COLO829 (cell line): ENCODE measurements around the gene HABP4.

ENCODE experiments used
- DNase-seq: peaks from one replicate; pipeline ENCODE4 v3.0.0; 2012; ENCODE audit warnings: low spot score

Gene HABP4, protein sequence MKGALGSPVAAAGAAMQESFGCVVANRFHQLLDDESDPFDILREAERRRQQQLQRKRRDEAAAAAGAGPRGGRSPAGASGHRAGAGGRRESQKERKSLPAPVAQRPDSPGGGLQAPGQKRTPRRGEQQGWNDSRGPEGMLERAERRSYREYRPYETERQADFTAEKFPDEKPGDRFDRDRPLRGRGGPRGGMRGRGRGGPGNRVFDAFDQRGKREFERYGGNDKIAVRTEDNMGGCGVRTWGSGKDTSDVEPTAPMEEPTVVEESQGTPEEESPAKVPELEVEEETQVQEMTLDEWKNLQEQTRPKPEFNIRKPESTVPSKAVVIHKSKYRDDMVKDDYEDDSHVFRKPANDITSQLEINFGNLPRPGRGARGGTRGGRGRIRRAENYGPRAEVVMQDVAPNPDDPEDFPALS

GRCh38 chr9:96449845-96450612 lies at the start of gene HABP4:
HABP4 (plus strand) TSS chr9:96450169; CDS start chr9:96450280, 111 bp downstream.
- peak; percentile 98 for DNase-seq

DNA sequence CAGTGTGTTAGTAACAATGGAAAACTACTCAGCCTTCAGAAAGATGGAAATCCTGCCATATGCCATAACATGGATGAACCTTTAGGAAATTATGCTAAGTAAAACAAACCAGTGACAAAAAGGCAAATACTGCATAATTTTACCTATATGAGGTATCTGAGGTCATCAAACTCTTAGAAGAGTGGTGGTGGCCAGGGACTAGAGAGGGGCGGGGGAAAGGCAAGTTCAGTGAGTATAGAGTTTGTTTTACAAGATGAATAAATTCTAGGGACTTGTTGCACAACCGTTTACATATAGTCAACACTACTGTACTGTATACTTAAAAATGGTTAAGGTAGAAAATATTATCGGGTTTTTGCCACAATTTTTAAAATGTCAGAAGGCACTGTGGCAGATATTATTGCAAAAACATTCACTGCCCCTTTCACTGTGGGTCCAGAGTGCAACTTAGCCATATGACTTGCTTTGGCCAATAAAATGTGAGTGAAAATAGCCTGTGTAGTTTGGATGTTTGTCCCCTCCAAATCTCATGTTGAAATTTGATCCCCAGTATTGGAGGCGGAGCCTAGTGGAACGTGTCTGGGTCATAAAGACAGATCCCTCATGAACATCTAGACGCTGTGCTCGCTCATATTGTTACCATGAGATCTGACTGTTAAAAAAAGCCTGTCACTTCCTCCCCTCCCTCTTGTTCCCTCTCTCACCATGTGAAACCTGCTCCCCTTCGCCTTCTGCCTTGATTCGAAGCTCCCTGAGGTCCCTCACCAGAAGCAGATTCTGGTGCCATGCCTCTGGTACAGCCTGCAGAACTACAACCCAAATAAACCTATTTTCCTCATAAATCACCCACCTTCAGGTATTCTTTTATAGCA lies 41.3 kb upstream of the HABP4 start:
- no peak for DNase-seq

- no peak for DNase-seq
Measured at GRCh38 chr9:96411129-96411838, 38.7 kb upstream of the HABP4 start.

DNA sequence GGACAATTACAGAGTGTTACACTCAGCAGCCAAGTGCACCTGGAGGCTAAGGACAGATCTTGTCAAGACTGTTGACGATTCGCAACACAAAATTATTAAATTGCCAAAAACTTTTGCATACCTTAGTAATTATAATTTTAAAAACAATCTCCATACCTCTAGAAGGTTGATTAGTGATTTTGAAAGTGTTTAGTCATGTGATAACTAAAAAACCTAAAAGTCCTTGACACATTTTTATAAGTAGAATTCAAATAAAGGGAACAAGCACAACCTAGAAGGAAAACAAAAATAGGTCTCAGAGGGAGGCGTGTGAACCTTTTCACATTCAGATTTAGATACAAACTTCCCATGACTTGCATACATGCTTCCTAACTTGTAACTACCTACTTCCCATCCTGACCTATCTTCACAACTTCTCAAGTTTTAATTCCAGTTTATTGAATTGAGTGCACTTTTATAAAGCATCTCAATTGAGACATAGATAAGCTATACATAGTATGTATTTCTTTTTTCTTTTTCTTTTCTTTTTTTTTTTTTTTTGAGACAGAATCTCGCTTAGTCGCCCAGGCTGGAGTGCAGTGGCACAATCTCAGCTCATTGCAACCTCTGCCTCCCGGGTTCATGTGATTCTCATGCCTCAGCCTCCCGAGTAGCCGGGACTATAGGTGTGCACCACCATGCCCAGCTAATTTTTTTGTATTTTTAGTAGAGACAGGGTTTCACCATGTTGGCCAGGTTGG lies 37.6 kb upstream of the HABP4 start:
- no peak for DNase-seq

- no peak for DNase-seq
Measured at GRCh38 chr9:96413302-96414221, 36.4 kb upstream of the HABP4 start.

DNA sequence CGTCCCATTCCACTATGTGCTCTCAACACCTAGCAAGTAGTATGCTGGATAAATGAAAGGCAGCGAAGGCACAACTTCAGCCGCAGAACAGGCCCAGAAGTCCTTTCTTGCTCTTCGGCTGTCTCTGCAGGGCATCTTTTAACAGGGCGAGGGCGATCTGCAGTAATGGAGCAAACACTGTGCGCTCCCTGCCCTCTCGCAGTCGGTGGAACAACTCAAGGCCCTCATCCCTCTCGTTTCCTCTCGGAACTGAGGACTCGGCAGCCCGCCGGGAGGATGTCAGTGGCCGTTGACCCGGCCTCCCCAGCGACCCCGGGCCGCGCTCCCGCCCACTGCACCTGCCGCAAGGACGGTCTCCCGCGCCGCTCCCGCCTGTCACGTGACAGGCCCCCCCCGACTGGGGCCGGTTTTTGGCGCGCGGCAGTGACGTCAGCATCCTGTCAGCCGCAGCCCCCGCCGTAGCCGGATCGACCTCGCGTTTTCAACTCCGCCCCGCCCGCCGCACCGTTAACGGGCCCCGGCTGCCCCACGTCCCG lies 32.9 kb upstream of the HABP4 start:
- DNase-seq: peak; percentile 81

- no peak for DNase-seq
Measured at GRCh38 chr9:96417661-96418082, 32.3 kb upstream of the HABP4 start.

- DNase-seq: peak; percentile 85
Measured at GRCh38 chr9:96418083-96418919, 31.7 kb upstream of the HABP4 start, which contains the start of gene ZNF367. ZNF367 (minus strand) TSS chr9:96418370; CDS start chr9:96418032, 338 bp downstream.

DNA sequence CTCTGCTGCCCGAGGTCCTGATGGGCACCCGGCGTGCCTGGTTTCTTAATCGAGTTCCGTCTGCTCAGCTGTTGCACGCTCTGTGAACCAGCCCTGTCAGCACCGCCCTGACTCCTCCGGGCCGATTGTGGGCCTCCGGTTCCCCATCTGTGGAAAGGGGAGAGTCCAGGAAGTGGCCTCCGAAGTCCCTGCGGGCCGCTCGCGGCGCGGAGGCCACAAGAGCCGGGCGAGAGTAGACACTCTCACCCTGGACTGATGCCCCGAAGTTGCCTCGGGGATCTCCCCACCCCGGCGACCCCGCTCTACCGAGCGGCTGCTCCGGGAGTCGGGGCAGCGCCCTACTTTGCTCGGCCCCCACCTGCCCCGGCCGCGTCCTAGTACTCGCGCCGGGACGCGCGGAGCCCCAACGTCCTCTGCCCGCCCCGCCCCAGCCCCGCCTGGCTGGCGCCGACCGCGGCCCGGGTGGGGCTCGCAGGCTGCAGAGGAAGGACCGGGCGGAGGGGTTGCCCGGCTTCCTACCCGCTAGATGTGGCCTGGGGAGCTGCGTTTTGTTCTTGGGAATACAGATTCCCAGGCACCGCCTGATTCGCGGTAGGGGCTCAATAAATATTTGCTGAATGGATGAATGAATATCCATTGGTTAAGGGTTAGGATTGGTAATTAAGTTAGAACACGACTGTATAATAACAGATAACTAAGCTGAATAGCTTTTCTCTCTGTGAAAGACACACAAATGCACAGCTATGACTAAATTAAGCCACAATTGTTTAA lies 30.9 kb upstream of the HABP4 start:
- DNase-seq: peak; percentile 64

GRCh38 chr9:96419691-96419969 lies 30.3 kb upstream of the HABP4 start:
- DNase-seq: no peak

- DNase-seq: peak; percentile 91
Measured at GRCh38 chr9:96420468-96421219, 29.3 kb upstream of the HABP4 start.

DNA sequence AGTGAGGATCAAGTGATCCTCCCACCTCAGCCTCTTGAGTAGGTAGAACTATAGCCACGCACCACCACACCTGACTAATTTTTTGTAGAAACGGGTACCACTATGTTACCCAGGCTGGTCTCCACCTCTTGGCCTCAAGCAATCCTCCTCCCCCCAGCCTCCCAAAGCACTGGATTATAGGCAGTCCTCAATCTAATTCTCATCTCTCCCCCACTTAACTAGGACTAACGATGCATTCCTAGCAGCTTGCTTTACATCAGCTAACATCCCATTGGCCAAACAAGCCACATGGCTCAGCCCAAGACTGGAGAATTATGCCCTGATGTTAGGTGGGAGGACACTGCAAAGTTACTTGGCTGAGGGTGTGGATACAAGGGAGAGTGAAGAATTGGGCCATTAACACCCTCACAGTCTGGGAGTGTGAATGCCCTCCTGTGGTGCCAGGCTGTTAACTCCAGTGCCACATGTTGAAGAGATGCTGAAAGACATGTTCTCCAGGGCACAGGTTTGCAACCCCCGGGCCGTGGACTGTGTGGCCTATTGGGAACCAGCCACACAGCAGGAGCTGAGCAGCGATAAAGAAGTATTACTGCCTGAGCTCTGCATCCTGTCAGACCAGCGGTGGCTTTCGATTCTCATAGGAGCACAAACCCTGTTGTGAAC lies 26.5 kb upstream of the HABP4 start:
- DNase-seq: no peak

DNA sequence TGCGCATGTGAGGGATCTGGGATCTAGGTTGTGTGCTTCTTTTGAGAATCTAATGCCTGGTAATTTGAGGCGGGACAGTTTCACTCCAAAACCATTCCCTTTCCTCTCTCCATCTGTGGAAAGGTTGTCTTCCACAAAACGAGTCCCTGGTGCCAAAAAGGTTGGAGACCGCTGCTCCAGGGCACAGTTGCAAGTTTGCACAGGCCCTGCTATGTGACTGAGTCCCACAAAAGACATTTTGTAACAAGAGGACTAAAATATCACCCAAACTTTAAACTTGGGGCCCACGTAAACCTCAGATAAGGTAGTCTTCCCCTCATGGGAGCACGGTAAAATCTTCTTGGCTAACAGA lies 26.0 kb upstream of the HABP4 start:
- DNase-seq: no peak

DNA sequence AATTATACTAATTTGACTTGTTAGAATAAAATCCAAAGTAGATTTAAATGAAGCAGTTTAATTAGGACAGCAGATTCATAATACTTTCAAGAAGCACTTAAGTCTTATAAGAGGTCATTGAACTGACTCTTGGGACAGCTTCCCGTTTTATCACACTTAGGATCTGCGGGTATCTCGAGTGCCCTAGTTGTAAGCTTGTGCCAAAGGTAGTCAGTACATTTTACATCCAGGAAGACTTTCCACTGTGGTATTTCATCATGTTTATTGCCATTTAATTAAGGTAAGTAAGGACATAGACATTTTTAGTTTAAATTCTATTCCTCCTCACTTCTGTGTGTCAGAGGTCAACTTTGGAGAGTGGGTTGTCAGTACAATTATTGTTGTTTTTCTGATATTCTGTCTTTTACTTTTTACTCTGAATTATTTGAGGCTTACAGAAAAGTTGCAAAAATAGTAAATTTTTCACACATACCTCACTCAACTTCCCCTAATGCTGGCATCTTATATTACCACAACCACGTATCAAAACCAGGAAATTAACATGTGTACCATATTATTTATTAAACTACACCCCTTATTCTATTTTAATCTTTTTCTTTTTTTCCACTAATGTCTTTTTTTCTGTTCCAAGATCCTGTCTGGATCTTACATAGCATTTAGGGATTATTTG lies 24.3 kb upstream of the HABP4 start:
- no peak for DNase-seq

DNA sequence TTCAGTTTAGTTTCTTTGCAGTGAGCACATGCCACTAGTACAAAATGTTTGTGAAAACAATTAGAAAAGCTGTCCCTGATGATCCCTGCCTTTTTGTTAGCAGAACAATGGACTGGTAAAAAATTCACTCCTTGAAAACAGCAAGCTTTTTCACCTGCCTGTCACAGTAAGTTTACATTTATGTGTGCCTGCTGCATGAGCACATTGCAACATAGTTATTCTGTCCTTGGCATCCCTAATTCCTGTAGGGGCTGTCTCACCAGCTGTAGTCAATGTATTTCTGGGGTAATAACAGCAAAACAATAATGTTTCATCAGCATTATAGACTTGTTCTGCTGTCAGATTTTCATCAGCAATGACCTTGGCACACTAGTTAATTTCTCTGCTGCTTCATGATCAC lies 20.2 kb upstream of the HABP4 start:
- no peak for DNase-seq

GRCh38 chr9:96430377-96430776 lies 19.6 kb upstream of the HABP4 start:
- no peak for DNase-seq
